ENCODE measurements around the gene TTC21B.
"Not testable (repeated sequence)": the region's sequence is repeated elsewhere in the genome, so short reads cannot be mapped to it uniquely, and the experiment has no call there.

TTC21B gene

GRCh38 chr2:165886487-165887146 is 67.0 kb downstream of the TTC21B start:
- no peak for DNase-seq (ENCODE audit: low read depth in 2 of 2)

GRCh38 chr2:165877565-165878550 is 75.7 kb downstream of the TTC21B start:
- no peak for DNase-seq (ENCODE audit: low read depth in 2 of 2)

GRCh38 chr2:165876712-165877111 is 76.9 kb downstream of the TTC21B start:
- no peak for DNase-seq (ENCODE audit: low read depth in 2 of 2)

GRCh38 chr2:165876269-165876668 is 77.3 kb downstream of the TTC21B start:
- DNase-seq (ENCODE audit: low read depth in 2 of 2), result no peak

GRCh38 chr2:165874445-165875039 is 79.0 kb downstream of the TTC21B start:
- DNase-seq (ENCODE audit: low read depth in 2 of 2), result no peak

GRCh38 chr2:165872101-165872791 is 81.3 kb downstream of the TTC21B start:
- DNase-seq (ENCODE audit: low read depth in 2 of 2), result no peak

- no peak for DNase-seq (ENCODE audit: low read depth in 2 of 2)
Observed at GRCh38 chr2:165871025-165871424, 82.6 kb downstream of the TTC21B start.

GRCh38 chr2:165870346-165870745 is 83.2 kb downstream of the TTC21B start:
- DNase-seq (ENCODE audit: low read depth in 2 of 2), result no peak

GRCh38 chr2:165868211-165868610 is 85.4 kb downstream of the TTC21B start:
- no peak for DNase-seq (ENCODE audit: low read depth in 2 of 2)

- DNase-seq (ENCODE audit: low read depth in 2 of 2), result no peak
Observed at GRCh38 chr2:165864296-165864695, 89.3 kb downstream of the TTC21B start.

- no peak for DNase-seq (ENCODE audit: low read depth in 2 of 2)
Observed at GRCh38 chr2:165863810-165864261, 89.7 kb downstream of the TTC21B start.

GRCh38 chr2:165861083-165861482 is 92.5 kb downstream of the TTC21B start:
- not testable (repeated sequence) for DNase-seq (ENCODE audit: low read depth in 2 of 2)

GRCh38 chr2:165859723-165860122 is 93.9 kb downstream of the TTC21B start:
- DNase-seq (ENCODE audit: low read depth in 2 of 2), result not testable (repeated sequence)

- DNase-seq (ENCODE audit: low read depth in 2 of 2), result no peak
Observed at GRCh38 chr2:165857876-165858275, 95.7 kb downstream of the TTC21B start.

- no peak for DNase-seq (ENCODE audit: low read depth in 2 of 2)
Observed at GRCh38 chr2:165852394-165852793, 101.2 kb downstream of the TTC21B start.

- DNase-seq (ENCODE audit: low read depth in 2 of 2), result no peak
Observed at GRCh38 chr2:165847001-165847400, 106.6 kb downstream of the TTC21B start.

GRCh38 chr2:165846056-165846455 is 107.5 kb downstream of the TTC21B start:
- no peak for DNase-seq (ENCODE audit: low read depth in 2 of 2)

GRCh38 chr2:165844216-165844615 is 109.4 kb downstream of the TTC21B start:
- no peak for DNase-seq (ENCODE audit: low read depth in 2 of 2)

- no peak for DNase-seq (ENCODE audit: low read depth in 2 of 2)
Observed at GRCh38 chr2:165843351-165843750, 110.2 kb downstream of the TTC21B start.

GRCh38 chr2:165840333-165840958 is 113.1 kb downstream of the TTC21B start:
- no peak for DNase-seq (ENCODE audit: low read depth in 2 of 2)

GRCh38 chr2:165839610-165840009 is 114.0 kb downstream of the TTC21B start:
- DNase-seq (ENCODE audit: low read depth in 2 of 2), result no peak

Measured in stimulated activated CD8-positive, alpha-beta memory T cell treated with anti-CD3 and anti-CD28 coated beads, Interleukin-7, amount 100 ng/mL, for 1 hour (primary cell).